Glomerular endothelial cell (primary cell): ENCODE data around the gene B4GAT1. TPM values are rescaled to one million over a fixed set of nuclear protein-coding genes. Genes with fewer than 3 reads are reported as not detected.
"Not testable (repeated sequence)": the region's sequence is repeated elsewhere in the genome, so short reads cannot be mapped to it uniquely, and the experiment has no call there.

Experiments used
- DNase-seq: peaks from one replicate; pipeline ENCODE4 v3.0.0-alpha.2; 2011; ENCODE audit warnings: low read depth, low spot score; ENCODE audit errors: extremely low read depth
- total RNA-seq: library from RNA; depleted of rRNA; stranded (reverse); fragments of >200 nt; gene quantifications from 2 replicates; pipeline ENCODE4 v1.2.3, GENCODE V29; 2015

The B4GAT1 gene
- 48.2 and 53.3 TPM in 2 replicates for total RNA-seq

DNA sequence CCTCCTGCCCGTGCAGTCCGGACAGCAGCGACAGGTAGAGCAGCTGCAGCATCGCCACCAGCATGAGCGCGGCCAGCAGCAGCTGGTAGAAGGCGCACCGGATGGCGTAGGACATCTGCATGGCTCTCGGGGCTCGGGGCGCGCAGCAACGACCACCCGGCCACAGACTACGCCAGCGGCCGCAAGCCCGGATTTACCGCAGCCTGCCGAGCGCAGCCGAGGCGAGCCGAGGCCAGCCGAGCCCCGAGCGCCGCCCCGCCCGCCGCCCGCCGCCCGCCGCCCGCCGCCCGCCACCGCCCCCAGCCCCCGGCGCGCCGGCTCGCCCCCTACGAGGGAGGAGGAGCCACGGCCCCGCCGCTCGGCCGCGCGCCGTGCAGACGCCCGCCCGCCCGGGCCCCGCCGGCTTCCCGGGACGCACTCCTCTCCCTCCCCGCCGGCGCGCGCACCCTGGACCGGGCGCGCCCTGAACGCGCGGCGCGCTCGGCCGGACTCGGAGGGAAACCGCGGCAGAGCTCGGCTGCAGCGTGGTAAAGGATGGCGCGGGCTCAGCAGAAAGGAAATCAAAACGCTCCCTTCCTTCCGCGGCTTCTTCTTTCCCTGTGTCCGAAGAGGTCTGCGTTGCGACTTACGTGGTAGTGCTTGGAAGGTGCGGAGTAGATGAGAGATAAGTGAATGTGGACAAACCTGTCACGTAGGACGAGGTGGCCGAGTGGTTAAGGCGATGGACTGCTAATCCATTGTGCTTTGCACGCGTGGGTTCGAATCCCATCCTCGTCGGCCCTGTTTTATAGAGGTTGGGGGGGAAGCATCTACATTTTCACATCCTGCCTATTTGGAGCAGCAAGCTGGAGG is at the start of gene B4GAT1:
Gene B4GAT1 (minus strand): TSS at position 205 of the 852 bp plus-strand sequence. CDS start 84 bp downstream, at position 121.
- DNase-seq, result peak; percentile 82

DNA sequence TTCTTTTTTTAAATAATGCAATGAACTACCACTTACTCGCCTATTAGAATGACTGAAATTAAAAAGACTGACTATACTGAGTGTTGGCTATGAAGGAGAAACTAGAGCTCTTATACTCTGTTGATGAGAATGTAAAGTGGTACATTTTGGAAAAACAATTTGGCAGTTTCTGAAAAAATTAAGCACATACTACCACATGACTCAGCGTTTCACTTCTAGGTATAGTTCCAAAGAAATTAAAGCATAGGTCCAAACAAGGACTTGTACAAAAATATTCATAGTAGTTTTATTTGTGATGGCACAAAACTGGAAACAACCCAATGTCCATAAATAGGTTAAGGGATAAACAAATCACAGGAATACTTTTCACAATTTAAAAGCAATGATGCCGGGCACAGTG is 46.5 kb upstream of the B4GAT1 start:
- DNase-seq, result no peak

DNA sequence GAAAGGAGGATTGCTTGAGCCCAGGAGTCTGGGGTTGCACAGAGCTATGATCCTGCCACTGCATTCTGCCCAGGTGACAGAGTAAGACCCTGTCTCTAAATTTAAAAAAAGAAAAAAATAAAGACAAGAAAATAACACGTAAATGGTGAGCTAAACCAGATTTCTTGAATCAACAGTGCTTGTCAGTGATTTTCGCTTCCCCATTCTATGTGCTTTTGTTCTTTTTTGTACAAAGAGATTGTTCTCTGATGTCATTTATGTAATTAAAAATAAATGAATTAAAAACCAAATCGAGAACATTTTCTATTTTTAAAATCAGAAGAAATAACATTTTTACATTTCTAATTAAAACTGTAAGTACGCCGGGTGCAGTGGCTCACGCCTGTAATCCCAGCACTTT is 43.9 kb upstream of the B4GAT1 start:
- DNase-seq, result no peak

DNA sequence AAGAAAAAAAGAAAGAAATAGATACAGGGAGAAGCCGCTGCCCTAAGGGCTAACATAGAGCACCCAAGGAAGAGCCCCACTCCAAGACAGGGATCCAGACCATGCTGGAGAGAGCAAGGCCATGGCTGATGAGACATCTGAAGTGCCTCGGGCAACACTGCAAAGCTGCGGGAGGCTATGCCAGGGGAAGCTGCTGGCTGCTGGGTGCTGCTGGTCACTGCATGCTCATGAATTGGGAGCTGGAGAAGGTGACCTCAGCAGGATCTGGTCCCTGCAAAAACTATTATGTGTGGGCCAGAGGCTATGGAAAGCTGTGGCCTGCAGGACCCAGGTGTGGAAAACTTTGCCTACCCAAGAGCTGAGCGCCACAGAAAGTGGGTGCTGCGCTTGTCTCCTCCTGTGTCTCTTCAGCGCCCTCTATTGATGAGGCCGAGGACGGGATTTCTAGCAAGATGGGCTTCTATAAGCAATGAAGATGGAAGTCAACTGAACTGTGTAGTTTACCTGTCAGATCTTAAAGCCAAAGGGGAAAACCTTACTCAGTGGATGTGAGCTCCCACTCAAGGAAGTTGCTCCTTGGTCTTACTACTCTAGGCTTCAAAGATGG is 41.5 kb upstream of the B4GAT1 start:
- DNase-seq, result no peak

DNA sequence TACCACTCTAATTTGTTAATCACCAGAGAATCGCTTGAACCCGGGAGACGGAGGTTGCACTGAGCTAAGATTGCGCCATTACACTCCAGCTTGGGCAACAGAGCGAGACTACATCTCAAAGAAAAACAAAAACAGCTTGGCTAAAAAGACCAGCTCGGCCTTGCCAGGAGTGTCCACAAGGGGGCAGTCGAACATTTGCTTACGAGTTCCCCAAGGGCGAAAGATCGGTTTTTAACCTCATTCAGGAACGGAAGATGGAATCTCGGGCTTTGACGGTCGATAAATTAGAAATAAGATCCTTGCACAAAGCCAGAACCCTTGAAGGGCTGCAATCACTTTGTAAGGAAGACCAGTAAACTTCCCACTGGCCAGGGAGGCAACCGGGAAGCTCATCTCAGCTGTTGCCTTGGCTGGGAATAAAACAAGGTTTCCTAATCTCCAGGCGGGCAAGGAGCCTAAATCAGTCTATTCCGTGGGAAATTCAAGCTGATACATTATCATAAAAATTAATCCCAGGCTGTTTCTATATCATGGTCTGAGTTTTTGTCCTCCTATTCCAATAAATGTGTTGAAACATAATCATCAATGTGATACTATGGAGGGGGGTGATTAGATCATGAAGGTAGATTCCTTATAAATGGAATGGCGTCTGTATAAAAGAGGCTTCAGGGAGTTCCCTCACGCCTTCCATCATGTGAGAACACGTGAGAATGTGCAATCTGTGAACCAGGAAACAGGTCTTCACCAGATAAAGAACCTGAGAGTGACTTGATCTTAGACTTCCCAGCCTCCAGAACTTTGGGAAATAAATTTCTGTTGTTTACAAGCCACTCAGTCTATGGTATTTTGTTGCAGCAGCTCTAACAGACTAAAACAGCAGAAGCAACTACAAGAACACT is 39.0 kb upstream of the B4GAT1 start:
- DNase-seq, result peak; percentile 62

DNA sequence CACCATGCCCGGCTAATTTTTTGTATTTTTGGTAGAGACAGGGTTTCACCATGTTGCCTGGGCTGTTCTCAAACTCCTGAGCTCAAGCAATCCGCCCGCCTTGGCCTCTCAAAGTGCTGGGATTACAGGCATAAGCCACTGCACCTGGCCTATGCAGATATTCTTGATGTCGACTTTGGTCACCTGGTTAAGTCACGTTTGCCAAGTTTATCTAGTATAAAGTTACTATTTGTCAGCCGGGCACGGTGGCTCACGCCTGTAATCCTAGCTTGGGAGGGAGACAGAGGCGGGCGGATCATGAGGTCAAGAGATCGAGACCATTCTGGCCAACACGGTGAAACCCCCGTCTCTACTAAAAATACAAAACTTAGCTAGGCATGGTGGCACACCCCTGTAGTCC is 36.9 kb upstream of the B4GAT1 start:
- DNase-seq, result not testable (repeated sequence)

DNA sequence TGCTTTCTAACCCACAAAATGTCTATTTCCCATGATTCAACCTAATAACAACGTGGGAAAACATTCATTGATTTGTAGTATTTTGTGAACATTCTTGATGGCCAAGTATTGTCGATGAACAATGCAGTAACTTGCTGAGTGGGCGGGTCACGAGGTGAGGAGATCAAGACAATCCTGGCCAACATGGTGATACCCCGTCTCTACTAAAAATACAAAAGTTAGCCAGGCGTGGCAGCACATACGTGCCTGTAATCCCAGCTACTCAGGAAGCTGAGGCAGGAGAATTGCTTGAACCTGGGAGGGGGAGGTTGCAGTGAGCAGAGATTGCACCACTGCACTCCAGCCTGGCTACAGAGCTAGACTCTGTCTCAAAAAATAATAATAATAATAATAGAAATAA is 32.8 kb upstream of the B4GAT1 start:
- not testable (repeated sequence) for DNase-seq

DNA sequence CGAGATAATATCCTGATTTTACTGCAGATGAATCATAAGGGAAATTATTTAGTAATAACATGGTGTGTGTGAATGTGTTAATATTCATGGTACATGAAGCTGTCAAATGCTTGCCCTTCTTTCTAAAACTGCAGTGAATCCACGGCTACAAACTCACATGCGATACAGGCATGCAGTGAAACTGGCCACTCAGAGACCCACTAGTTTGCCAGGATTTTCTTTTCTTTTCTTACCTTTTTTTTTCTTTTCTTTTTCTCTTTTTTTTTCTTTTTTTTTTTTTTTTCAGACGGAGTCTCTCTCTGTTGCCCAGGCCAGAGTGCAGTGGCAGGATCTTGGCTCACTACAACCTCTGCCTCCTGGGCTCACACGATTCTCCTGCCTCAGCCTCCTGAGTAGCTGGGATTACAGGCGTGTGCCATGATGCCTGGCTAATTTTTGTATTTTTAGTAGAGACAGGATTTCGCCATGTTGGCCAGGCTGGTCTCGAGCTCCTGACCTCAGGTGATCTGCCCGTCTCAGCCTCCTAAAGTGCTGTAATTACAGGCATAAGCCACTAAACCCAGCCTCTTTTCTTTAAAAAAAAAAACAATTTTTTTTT is 26.4 kb upstream of the B4GAT1 start:
- not testable (repeated sequence) for DNase-seq

DNA sequence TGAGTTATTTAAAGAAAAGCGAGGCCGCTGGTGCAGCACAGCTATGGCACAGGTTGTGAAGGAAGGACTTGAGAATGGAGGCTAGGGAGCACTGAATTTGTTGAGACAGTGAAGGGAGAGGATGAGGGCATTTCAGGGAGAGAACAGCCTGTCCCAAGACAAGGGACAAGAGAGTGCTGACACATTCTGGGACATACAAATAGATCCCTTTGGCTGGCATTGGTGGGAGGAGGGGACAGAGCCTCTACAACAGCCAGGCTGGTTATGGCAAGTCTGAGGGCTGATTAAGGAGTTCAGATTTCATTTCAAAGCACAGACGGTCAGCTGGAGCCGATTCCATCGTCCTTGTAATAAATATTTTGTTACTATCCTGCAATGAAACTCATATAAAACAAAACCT is 25.8 kb upstream of the B4GAT1 start:
- DNase-seq, result no peak

DNA sequence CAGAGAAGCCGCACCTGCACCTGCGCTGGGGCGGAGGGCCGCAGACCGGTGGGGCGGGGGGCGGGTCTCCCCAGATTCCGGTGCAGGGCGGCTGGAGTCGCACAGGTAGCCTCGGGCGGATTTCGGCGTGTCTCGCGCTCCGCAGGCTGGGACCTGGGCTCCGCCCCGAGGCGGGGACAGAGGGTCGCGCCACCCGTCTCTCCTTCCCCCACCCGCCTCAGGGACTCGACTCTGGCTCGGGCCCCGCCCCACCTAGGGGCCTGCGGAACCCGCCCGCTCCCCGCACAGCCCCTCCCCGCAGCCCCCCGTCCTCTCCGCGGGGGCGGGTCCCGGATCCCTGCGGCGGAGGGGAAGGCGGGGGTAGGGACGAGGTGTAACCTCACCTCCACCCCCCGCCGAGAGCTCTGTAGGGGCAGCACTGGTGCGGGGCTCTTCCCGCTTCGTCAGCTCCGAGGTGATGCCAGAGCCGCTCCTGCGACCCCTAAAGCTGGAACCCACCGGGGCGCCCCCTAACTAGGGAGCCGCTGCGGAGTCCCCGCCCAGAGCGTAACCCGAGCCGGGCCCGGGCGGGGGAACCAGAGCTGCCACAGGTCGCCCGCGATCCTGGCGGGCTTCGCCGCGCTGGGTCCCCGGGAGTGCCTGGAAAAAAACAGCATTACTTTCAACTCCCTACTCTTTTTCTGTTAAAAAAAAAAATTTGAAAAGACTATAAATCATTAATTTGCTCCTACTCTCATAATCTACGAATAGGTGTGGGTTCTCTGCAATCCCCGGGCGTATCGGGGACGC is 24.4 kb upstream of the B4GAT1 start, which contains the start of gene SLC29A2:
Gene SLC29A2 (minus strand): TSS at position 134 of the 789 bp plus-strand sequence. CDS start 169 bp downstream, outside the sequence.
- DNase-seq, result no peak

DNA sequence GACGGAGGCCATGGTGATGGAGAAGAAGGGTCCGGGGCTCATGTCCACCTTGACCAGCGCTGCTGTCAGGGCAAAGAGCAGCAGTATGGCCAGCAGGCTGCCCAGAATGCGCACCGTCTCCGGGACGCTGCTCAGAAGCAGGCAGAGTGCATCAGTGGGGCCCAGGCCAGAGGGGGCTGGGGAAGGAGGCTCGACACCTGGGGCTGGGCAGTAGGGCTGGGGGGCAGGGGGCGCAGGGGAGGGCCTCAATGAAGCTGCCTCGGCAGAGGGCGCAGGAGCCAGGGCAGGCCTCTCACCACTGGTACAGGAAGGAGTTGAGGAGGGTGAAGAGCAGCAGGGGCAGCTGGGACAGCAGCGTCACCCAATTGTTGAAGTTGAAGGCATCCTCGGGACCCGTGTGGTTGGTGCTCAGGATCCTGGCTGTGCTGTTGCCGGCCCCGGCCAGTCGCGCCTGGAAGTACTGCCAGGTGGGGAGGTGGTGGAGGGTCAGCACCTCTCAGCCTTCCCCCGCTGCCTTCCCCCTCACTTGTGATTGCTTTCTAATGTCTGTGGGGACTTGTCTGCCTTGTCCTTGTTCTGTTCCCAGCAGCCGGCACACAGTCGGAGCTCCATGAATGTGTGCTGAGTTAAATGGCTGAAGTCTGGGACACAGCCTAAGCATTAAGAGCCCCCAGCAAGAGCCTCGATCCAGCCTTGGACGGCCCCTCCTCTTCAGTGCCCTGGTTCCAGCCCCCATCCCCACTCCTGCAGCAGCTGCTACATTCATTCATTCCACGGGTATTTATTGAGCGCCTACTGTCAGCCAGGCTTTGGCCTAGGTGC is 21.9 kb upstream of the B4GAT1 start:
- DNase-seq, result no peak

DNA sequence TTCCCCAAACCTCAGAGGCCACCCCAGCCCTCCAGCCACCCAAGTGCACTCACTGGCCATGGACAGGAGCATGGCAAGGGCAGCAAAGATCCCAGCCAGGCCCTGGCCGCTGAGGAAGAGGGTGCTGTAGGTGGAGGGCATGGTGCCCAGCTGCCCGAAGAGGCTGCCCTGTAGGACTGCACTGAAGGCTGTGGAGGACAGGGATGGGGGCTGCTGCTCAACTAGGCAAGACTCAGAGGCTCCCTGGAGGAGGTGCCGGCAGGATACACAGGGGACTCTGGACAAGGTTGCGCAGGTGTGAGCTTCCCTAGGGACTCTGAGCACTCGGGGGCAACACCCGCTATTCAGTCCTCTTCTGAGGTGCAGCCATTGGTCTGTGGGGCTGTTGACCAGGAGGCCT is 21.1 kb upstream of the B4GAT1 start:
- no peak for DNase-seq

DNA sequence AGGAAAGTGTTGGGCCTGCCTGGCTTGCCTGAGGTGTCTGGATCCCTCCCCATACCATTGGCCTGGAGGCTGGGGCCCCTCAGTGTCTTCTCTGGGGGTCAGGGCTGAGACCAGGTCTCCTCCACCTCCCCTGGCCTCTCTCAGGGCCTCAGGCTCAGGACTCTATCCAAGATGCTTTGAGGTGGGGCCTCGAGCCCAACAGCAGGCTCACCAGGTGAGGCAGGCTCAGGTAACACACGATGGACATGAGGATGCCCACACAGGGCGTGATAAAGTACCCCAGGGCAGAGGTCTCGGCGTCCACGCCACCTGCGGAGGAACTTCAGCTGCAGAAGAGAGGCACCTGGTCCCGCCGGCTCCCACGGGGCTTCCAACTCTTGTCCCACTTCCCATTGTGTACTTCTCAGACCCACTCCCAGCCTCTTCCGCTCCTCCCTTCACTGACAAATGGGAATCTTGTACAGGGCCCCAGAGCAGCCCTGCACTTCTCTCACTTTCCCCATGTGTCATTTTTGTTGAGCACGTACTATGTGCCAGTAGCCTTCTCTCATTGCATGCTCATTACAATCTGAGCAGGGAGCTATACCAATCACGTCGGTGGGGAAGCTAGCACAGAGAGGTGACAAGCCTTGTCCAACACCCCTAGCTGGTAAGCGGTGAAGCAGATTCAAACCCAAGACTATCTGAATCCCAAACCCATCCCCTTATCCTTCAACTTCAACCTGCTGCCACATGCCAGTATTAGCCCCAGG is 20.3 kb upstream of the B4GAT1 start:
- DNase-seq, result no peak

DNA sequence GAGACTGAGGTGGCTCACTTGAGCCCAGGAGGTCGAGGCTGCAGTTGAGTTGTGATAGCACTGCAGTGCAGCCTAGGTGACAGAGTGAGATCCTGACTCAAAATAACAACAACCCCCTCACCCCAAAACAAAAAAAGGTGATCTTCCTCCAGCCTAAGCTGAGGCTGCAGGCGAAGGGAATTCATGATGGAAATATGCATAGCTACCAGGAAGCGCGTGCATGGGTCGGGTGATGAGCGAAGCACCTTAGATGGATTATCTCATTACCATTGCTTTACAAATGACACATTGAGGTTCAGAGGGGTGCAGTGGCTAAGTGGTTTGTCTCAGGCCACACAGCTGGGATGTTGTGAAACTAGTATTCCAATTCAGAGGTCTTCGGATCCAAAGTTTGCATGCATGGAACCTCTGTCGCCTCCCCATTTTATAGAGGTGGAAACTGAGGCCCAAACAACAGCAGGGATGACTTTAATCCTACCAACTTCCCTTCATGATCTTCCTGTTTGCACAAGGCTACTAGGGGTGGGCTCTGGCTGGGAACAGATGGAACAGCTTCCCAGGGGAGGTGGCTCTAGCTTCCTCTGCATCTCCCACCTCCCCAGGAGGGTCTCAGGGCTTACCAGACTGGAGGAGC is 19.5 kb upstream of the B4GAT1 start:
- no peak for DNase-seq

DNA sequence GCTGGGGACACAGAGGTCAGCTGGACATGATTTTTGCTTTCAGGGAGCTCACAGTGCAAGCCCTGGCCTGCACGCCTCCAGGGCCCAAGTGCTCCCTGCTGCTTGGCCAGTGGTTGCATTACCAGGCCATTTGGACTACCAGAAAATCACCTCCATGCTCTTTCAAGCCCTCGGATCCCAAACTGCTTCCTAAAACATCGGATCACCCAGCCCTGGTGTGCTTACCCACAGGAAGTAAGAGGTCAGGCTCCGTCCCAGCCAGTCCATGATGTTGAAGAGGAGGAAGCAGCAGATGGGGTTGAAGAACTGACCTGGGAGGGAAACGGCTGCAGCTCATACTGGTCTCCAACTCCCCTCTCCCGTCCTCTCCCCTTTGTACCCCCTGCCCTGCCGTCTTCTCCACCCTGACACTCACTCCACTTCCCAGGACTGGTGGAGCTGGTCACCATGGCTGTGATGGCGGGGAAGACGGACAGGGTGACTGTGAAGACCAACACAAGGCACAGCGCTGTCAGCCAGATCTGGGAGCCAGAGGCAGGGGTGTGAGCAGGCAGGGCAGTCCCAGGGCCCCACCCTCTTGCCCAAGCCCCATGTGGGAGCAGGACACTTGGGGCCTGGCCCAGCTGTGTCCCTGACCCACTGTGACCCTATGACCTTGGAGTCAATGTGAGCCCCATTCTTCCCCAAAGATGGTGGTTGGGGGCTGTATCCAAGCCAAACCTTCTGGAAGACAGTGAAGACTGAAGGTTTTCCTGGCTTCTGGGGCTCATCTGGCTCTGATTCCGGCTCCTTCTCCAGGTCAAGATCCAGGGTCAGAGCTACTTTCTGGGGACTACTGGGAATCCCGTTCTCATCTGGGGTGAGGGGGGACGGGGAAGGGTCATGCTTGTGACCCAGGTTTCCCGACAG is 18.5 kb upstream of the B4GAT1 start:
- DNase-seq, result no peak

DNA sequence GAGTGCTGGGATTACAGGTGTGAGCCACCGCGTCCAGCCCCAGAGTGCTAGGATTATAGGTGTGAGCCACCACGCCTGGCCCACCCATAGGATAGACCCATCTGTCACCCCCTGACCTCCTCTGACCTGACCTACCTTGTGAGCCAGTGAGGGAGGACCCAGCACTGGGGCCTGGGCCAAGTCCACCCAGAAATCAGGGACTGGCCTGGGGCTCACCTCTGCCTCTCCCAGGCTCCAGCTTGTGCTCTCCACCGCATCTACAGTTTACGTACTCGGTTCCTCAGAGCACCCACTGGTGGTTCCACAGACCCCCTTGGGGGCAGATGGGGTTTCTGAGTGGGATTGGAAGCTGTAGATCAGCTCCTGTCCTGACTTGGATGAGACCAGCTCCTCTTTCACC is 17.7 kb upstream of the B4GAT1 start:
- no peak for DNase-seq
